Ovary (tissue), 3 donors: ENCODE results near the gene LRRC32.

Experiments used
- POLR2A ChIP-seq: fragments of 450-650 bp; IDR thresholded peaks from one replicate; pipeline ENCODE4 v1.6.1; 2017; ENCODE audit warnings: antibody characterized with exemption, mild to moderate bottlenecking, moderate library complexity
- TF ChIP-seq, protein P1 (sequence below), 3 donors: fragments of 450-650 bp in 2 of 3; fragments of 200-600 bp in 1 of 3; IDR thresholded peaks; one replicate each; pipeline versions ENCODE4 v1.5.1 to v1.8.0; 2016 to 2022; ENCODE audit warnings: antibody characterized with exemption in 3 of 3, mild to moderate bottlenecking in 1 of 3
- donor health status: DM: no; HTN: no; CAD: no.

DNA sequence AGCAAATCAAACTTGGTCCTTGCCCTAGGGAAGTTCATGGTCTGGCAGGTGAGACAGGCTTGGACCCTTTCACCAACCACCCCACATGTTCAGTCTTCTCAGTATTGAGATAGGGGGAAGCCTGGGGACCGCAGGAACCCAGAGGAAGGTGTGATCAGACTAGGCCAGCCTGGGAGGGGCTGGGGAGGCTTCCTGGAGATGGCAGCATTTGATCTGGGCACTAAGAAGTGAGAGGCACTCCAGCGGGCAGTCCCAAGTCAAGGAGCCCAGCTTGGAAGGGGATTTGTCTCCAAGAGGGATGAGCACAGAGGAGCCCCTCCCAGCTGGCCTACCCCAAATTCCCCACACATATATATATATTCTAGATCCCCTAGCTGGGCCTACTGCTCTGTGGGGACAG, 5.4 kb downstream of the LRRC32 start:
- TF ChIP-seq, protein P1, sequence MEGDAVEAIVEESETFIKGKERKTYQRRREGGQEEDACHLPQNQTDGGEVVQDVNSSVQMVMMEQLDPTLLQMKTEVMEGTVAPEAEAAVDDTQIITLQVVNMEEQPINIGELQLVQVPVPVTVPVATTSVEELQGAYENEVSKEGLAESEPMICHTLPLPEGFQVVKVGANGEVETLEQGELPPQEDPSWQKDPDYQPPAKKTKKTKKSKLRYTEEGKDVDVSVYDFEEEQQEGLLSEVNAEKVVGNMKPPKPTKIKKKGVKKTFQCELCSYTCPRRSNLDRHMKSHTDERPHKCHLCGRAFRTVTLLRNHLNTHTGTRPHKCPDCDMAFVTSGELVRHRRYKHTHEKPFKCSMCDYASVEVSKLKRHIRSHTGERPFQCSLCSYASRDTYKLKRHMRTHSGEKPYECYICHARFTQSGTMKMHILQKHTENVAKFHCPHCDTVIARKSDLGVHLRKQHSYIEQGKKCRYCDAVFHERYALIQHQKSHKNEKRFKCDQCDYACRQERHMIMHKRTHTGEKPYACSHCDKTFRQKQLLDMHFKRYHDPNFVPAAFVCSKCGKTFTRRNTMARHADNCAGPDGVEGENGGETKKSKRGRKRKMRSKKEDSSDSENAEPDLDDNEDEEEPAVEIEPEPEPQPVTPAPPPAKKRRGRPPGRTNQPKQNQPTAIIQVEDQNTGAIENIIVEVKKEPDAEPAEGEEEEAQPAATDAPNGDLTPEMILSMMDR (IDR thresholded peaks at IDR 0.05): no peak
- TF ChIP-seq POLR2A: no peak
